NOMO-1 treated with dmso at 0.1 percent for 144 hours (cell line): Measurements from ENCODE around the gene TGOLN2.
"Not testable (repeated sequence)": the region's sequence is repeated elsewhere in the genome, so short reads cannot be mapped to it uniquely, and the experiment has no call there.

Experiments used
- DNase-seq: peaks from one replicate; lab custom pipeline; 2025; ENCODE audit not compliant: unreplicated experiment; lab: John Stamatoyannopoulos, UW

TGOLN2 gene

GRCh38 chr2:85340034-85340892, 12.5 kb upstream of the TGOLN2 start:
- no peak for DNase-seq

GRCh38 chr2:85334928-85335327, 7.1 kb upstream of the TGOLN2 start:
- no peak for DNase-seq

GRCh38 chr2:85333877-85334276, 6.1 kb upstream of the TGOLN2 start:
- DNase-seq, result not testable (repeated sequence)

GRCh38 chr2:85330839-85331636, 3.2 kb upstream of the TGOLN2 start:
- no peak for DNase-seq

GRCh38 chr2:85329701-85330100, 1.9 kb upstream of the TGOLN2 start:
- not testable (repeated sequence) for DNase-seq

GRCh38 chr2:85329181-85329651, 1.4 kb upstream of the TGOLN2 start:
- DNase-seq, result no peak

GRCh38 chr2:85327160-85327821, 498 bp downstream of the TGOLN2 start:
- peak; percentile 35 for DNase-seq

- peak; percentile 67 for DNase-seq
Measured at GRCh38 chr2:85326406-85327159, 1.2 kb downstream of the TGOLN2 start.

GRCh38 chr2:85325466-85325811, 2.4 kb downstream of the TGOLN2 start:
- DNase-seq, result no peak

GRCh38 chr2:85324639-85325465, 2.9 kb downstream of the TGOLN2 start:
- DNase-seq, result peak; percentile 47

GRCh38 chr2:85323988-85324367, 3.8 kb downstream of the TGOLN2 start:
- DNase-seq, result not testable (repeated sequence)

GRCh38 chr2:85323351-85323987, 4.3 kb downstream of the TGOLN2 start:
- DNase-seq, result no peak

- DNase-seq, result no peak
Measured at GRCh38 chr2:85319796-85320195, 8.0 kb downstream of the TGOLN2 start.

GRCh38 chr2:85318222-85319074, 9.3 kb downstream of the TGOLN2 start:
- no peak for DNase-seq

- DNase-seq, result not testable (repeated sequence)
Measured at GRCh38 chr2:85315921-85316320, 11.9 kb downstream of the TGOLN2 start.

GRCh38 chr2:85314884-85315242, 12.9 kb downstream of the TGOLN2 start:
- no peak for DNase-seq

- no peak for DNase-seq
Measured at GRCh38 chr2:85312404-85312803, 15.4 kb downstream of the TGOLN2 start.

- no peak for DNase-seq
Measured at GRCh38 chr2:85310330-85310729, 17.5 kb downstream of the TGOLN2 start.
